Natural killer cell (primary cell): ENCODE results near the gene INPP4B. TPM values are rescaled to one million over a fixed set of nuclear protein-coding genes. Genes with fewer than 3 reads are reported as not detected.

Experiments
- ATAC-seq, 3 donors: fragments of 150-1000 bp in 2 of 3; fragments of 200-7000 bp in 1 of 3; cut with Tn5 transposase; 1 replicate in 1 of 3; 2 replicates in 2 of 3; pipeline ENCODE4 v1.10.0; 2021; ENCODE audit warnings: mild to moderate bottlenecking in 2 of 3, moderate library complexity in 2 of 3
- DNase-seq, 2 donors: peaks; one replicate each; pipeline versions ENCODE4 v3.0.0 to v3.0.0-alpha.2; 2013 to 2021; ENCODE audit warnings: mixed read lengths in 1 of 2
- H3K27ac ChIP-seq: one replicate; pipeline ENCODE4 v1.5.1; 2013; ENCODE audit warnings: mild to moderate bottlenecking, low read length
- H3K27me3 ChIP-seq: one replicate; pipeline ENCODE4 v1.6.1; 2013; ENCODE audit warnings: low read length; ENCODE audit not compliant: control insufficient read depth, insufficient read depth
- H3K36me3 ChIP-seq: one replicate; pipeline ENCODE4 v1.6.1; 2013; ENCODE audit warnings: low read length; ENCODE audit not compliant: control insufficient read depth, insufficient read depth
- H3K4me1 ChIP-seq: one replicate; pipeline ENCODE4 v1.6.1; 2013; ENCODE audit warnings: low read length; ENCODE audit not compliant: control insufficient read depth, insufficient read depth
- H3K4me3 ChIP-seq: one replicate; pipeline ENCODE4 v1.5.1; 2013; ENCODE audit warnings: low read length
- H3K9me3 ChIP-seq: one replicate; pipeline ENCODE4 v1.6.1; 2013; ENCODE audit warnings: low read length; ENCODE audit not compliant: control insufficient read depth, insufficient read depth
- H3K27ac Mint-ChIP-seq, 2 donors: one replicate each; pipeline ENCODE4 v1.8.0; 2022; ENCODE audit warnings: mild to moderate bottlenecking in 2 of 2, mixed read lengths in 2 of 2, moderate library complexity in 1 of 2
- H3K27me3 Mint-ChIP-seq, 2 donors: one replicate each; pipeline ENCODE4 v1.8.0; 2022; ENCODE audit warnings: low read depth in 2 of 2, mixed read lengths in 2 of 2
- H3K36me3 Mint-ChIP-seq: one replicate; pipeline ENCODE4 v1.8.0; 2022; ENCODE audit warnings: mixed read lengths
- H3K4me1 Mint-ChIP-seq, 2 donors: one replicate each; pipeline ENCODE4 v1.8.0; 2022; ENCODE audit warnings: mixed read lengths in 2 of 2
- H3K4me3 Mint-ChIP-seq: one replicate; pipeline ENCODE4 v1.8.0; 2022; ENCODE audit warnings: mild to moderate bottlenecking, moderate library complexity, mixed read lengths
- H3K9me3 Mint-ChIP-seq, 2 donors: one replicate each; pipeline ENCODE4 v1.8.0; 2022; ENCODE audit warnings: mixed read lengths in 2 of 2
- WGBS: methylation state at CpG from one replicate; pipeline ENCODE4 v1.1.7; 2013; ENCODE audit warnings: missing lambda C conversion rate; ENCODE audit not compliant: insufficient coverage; 5-methylcytosine and 5-hydroxymethylcytosine counted together
- intact Hi-C: fragments of 100-400 bp; cut with micrococcal nuclease; formaldehyde crosslinking; loops from one replicate; pipeline ENCODE4 v1.14.2; 2022
- total RNA-seq, 4 donors: library from RNA; stranded (reverse); fragments of 120-200 nt in 1 of 4; gene quantifications; one replicate each; pipeline versions ENCODE4 v1.2.3 to v1.2.4, GENCODE V29; 2013 to 2022
- TF ChIP-seq, protein P1 (sequence below): fragments of 200-600 bp; IDR thresholded peaks from one replicate; pipeline ENCODE4 v1.8.0; 2022; ENCODE audit warnings: antibody characterized with exemption

Gene INPP4B
- total RNA-seq, 3 donors from 2014 or later (not counting 1 experiment from before 2014, with no cell fraction given), result 2.4 to 6.2 (median 4.5) TPM

DNA sequence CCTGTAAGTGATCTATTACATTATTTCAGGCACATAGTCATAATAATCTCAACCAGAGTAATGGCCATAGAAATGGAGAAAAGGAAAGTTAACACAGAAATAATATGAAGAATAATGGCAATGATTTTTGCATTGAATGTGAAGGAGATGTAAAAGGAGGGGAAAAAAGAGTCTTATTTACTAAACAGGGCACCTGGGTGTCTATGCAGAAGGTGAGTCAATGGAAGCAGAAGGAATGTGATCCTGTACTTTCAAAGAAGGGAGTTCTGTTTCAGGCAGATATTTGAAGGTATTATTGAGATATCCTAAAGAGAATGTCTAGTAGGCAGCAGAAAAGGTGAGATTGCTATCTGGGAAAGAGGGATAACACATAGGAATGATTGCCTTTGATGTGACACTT lies 279.9 kb downstream of the INPP4B start:
- H3K27ac Mint-ChIP-seq, result no peak overlapping the region
- H3K4me1 ChIP-seq, result no peaks in the 10 kb centered on the region
- no peaks in the 10 kb centered on the region for H3K36me3 Mint-ChIP-seq
- TF ChIP-seq, protein P1, sequence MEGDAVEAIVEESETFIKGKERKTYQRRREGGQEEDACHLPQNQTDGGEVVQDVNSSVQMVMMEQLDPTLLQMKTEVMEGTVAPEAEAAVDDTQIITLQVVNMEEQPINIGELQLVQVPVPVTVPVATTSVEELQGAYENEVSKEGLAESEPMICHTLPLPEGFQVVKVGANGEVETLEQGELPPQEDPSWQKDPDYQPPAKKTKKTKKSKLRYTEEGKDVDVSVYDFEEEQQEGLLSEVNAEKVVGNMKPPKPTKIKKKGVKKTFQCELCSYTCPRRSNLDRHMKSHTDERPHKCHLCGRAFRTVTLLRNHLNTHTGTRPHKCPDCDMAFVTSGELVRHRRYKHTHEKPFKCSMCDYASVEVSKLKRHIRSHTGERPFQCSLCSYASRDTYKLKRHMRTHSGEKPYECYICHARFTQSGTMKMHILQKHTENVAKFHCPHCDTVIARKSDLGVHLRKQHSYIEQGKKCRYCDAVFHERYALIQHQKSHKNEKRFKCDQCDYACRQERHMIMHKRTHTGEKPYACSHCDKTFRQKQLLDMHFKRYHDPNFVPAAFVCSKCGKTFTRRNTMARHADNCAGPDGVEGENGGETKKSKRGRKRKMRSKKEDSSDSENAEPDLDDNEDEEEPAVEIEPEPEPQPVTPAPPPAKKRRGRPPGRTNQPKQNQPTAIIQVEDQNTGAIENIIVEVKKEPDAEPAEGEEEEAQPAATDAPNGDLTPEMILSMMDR, result no peak
- ATAC-seq (no peak), DNase-seq (peak in 1 of 2 donors; percentile 18)
- intact Hi-C loops, result no loop called here
- H3K9me3 ChIP-seq, result no peaks in the 10 kb centered on the region
- H3K27me3 Mint-ChIP-seq, result no peaks in the 10 kb centered on the region
- peaks cover 2 to 5% of the 10 kb centered on the region in 2 donors for H3K9me3 Mint-ChIP-seq
- H3K27ac ChIP-seq, result no peak overlapping the region
- no peak overlapping the region for H3K4me3 ChIP-seq
- H3K4me3 Mint-ChIP-seq, result peak overlapping the region; percentile 55
- no peaks in the 10 kb centered on the region for H3K27me3 ChIP-seq
- H3K4me1 Mint-ChIP-seq, result no peaks in the 10 kb centered on the region
- H3K36me3 ChIP-seq, result no peaks in the 10 kb centered on the region

GRCh38 chr4:142565771-142566170 lies 280.3 kb downstream of the INPP4B start:
- WGBS, result 79% methylated on average over 7 of the region's 7 CpGs
- peak in 2 of 3 donors; percentile 44 to 69 for ATAC-seq
- DNase-seq, result peak in 1 of 2 donors; percentile 75
- Histone ChIP-seq H3K4me3 (no peak overlapping the region), H3K9me3 (no peaks in the 10 kb centered on the region), H3K36me3 (no peaks in the 10 kb centered on the region), H3K27ac (no peak overlapping the region), H3K4me1 (no peaks in the 10 kb centered on the region), H3K27me3 (no peaks in the 10 kb centered on the region)
- Mint-ChIP-seq H3K27me3 (no peaks in the 10 kb centered on the region), H3K27ac (no peak overlapping the region), H3K36me3 (no peaks in the 10 kb centered on the region), H3K4me1 (no peaks in the 10 kb centered on the region), H3K9me3 (peaks cover 2 to 5% of the 10 kb centered on the region in 2 donors), H3K4me3 (peak overlapping the region; percentile 55)
- intact Hi-C loops, result no loop called here
- TF ChIP-seq, protein P1, result no peak

DNA sequence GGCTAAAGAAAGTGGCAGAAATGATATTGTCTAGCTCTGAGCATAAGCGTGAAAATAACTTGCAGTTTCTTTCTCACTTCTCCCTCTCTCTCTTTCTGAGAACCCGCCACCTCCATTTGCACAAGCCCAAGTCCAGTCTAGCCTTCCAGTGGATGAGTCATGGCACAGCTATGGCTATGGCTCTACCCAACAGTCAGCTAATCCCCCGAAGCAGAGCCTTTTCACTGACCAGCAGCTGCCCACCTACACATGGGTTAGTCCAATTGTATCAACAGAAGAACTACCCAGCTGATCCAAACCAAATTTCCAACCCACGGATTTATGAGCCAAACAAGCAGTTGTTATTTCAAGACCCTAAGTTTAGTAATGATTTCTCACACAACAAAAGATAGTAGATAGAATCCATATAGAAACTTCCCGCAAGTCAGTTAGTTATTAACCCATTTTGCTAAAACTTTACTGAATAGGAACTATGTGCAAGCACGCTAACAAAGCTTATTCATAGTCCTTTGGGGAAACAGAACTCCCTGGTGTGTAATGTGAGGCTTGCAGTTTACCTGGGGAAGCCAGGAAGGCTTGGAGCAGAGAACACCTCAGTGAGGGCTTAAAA lies 282.3 kb downstream of the INPP4B start:
- Mint-ChIP-seq H3K4me3 (no peak overlapping the region), H3K27me3 (no peaks in the 10 kb centered on the region), H3K9me3 (peaks cover 2 to 3% of the 10 kb centered on the region in 2 donors), H3K36me3 (no peaks in the 10 kb centered on the region), H3K4me1 (no peaks in the 10 kb centered on the region), H3K27ac (no peak overlapping the region)
- H3K4me3 ChIP-seq, result no peak overlapping the region
- intact Hi-C loops, result no loop called here
- 90% methylated on average over 6 of the region's 6 CpGs for WGBS
- H3K27me3 ChIP-seq, result no peaks in the 10 kb centered on the region
- no peak for ATAC-seq
- DNase-seq, result no peak
- TF ChIP-seq, protein P1, result no peak
- no peaks in the 10 kb centered on the region for H3K4me1 ChIP-seq
- H3K36me3 ChIP-seq, result no peaks in the 10 kb centered on the region
- no peaks in the 10 kb centered on the region for H3K9me3 ChIP-seq
- H3K27ac ChIP-seq, result no peak overlapping the region

DNA sequence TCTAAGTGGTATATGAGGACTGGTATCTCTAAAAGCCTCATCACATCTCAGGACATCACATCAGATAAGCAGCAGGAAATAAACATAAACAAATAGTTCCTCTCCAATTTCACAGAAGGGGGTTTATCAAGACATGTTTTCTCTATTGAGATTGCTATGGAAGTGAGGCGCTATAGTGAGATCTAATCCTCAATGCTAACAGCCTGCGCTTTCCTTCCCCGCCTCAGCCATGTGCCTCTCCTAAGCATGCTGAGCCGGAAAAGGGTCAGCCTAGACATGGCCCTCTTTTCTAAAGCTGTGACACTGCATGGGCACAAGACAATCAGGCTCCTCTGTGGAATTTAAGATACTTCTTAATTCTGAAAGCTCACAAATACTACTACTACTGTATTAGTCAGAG lies 286.1 kb downstream of the INPP4B start:
- Mint-ChIP-seq H3K4me3 (no peak overlapping the region), H3K27ac (no peak overlapping the region), H3K9me3 (peaks cover 2 to 3% of the 10 kb centered on the region in 2 donors), H3K4me1 (no peaks in the 10 kb centered on the region), H3K36me3 (no peaks in the 10 kb centered on the region), H3K27me3 (no peaks in the 10 kb centered on the region)
- TF ChIP-seq, protein P1, result no peak
- Histone ChIP-seq H3K36me3 (no peaks in the 10 kb centered on the region), H3K9me3 (no peaks in the 10 kb centered on the region), H3K4me3 (no peak overlapping the region), H3K27me3 (no peaks in the 10 kb centered on the region), H3K4me1 (no peaks in the 10 kb centered on the region), H3K27ac (no peak overlapping the region)
- WGBS, result 95% methylated on average over 4 of the region's 4 CpGs
- ATAC-seq (peak in 1 of 3 donors; percentile 32), DNase-seq (no peak)
- intact Hi-C loops, result no loop called here
